ENCODE data around the gene ATP10A. TPM values are rescaled to one million over a fixed set of nuclear protein-coding genes. Genes with fewer than 3 reads are reported as not detected.

The ATP10A gene
- total RNA-seq, 4 donors from 2014 or later: 2.7 to 7.0 (median 3.4) TPM

DNA sequence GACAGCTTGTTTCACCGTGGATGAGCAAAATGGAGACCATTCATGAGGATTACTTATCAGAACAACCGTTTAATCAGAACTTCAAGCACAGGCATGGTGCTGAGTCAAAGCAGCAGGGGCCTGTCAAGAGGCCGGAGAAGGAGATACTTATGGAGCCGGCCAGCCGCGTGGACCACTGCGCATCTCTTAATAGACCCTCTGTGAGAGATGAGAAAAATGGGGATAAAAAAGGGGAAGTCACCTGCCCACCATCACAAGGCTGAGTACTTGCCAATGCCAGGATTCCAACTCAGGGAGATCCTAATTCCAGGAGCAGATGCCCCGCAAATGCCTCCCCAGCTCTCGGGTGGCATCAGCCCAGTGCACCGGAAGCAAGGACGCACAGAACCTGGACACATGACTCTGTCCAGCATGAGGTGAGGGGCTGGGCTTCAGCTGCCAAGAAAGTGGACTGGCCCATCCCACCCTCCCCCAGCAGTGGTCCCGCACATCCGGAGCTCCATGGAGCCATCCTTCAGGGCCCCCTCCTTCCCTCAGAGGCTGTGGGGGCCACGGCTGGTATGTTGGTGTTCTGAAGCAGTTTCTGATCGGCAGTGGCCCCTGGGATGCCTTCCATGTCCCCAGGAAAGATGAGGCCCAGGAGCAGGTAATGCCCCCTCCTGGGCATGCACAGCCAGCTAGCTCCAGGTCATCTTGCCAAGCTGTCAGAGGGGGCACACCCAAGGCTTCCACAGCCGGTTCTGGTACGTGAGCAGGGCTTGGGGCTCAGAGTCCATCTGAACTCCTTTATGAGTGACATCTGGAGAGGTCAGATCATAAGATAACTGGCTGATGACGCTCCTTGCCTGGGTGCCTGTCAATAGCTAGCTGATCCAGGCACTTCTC, 143.8 kb downstream of the ATP10A start:
- Histone ChIP-seq H3K36me3 (no peaks in the 10 kb centered on the region), H3K9me3 (no peaks in the 10 kb centered on the region), H3K27me3 (no peaks in the 10 kb centered on the region), H3K4me3 (replicated peaks in 1 of 3) (no peak overlapping the region), H3K27ac (no peak overlapping the region), H3K4me1 (no peaks in the 10 kb centered on the region)
- intact Hi-C loops (cut with DNase I): no loop called here
- no peak for DNase-seq
- TF ChIP-seq POLR2A (IDR thresholded peaks at IDR 0.05) (no peak), CTCF (IDR thresholded peaks at IDR 0.05) (no peak)
- 67 to 77% methylated on average over 11 to 13 of the region's 18 CpGs for WGBS, 2 donors

DNA sequence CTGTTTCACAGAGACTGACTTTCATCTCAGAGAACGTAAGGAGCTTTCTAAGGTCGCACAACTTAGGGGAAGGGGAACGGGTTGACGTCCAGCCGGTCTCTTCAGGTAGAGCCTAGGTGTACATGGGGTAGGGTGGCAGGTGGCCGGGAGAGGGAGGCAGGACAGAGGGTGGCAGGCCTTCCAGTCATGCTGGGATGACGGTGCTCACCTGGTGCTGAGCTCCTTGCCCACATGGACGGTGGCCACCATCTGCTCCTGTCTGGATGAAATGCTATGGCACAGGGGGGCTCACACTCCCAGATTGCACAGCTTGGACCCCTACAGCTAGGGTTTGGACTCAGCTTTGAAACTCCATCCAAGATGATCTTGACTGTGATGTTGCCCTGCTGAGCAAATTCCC, 144.5 kb downstream of the ATP10A start:
- H3K27me3 ChIP-seq: no peaks in the 10 kb centered on the region
- no peaks in the 10 kb centered on the region for H3K9me3 ChIP-seq
- DNase-seq: no peak
- WGBS, 2 donors: 95 to 96% methylated on average over 7 to 8 of the region's 8 CpGs
- no peak overlapping the region for H3K27ac ChIP-seq
- no peaks in the 10 kb centered on the region for H3K36me3 ChIP-seq
- intact Hi-C loops (cut with DNase I): no loop called here
- H3K4me1 ChIP-seq: no peaks in the 10 kb centered on the region
- no peak overlapping the region for H3K4me3 ChIP-seq (replicated peaks in 1 of 3)
- no peak for TF ChIP-seq POLR2A (IDR thresholded peaks at IDR 0.05)
- no peak for TF ChIP-seq CTCF (IDR thresholded peaks at IDR 0.05)

- Histone ChIP-seq H3K9me3 (no peaks in the 10 kb centered on the region), H3K36me3 (no peaks in the 10 kb centered on the region), H3K27ac (no peak overlapping the region), H3K4me1 (no peaks in the 10 kb centered on the region), H3K4me3 (replicated peaks in 1 of 3) (no peak overlapping the region), H3K27me3 (no peaks in the 10 kb centered on the region)
- intact Hi-C loops (cut with DNase I): no loop called here
- 88 to 92% methylated on average over 16 to 20 of the region's 20 CpGs for WGBS, 2 donors
- no peak for DNase-seq
- TF ChIP-seq CTCF (IDR thresholded peaks at IDR 0.05) (no peak), POLR2A (IDR thresholded peaks at IDR 0.05) (no peak)
Measured at GRCh38 chr15:25718169-25718536, 145.0 kb downstream of the ATP10A start.

DNA sequence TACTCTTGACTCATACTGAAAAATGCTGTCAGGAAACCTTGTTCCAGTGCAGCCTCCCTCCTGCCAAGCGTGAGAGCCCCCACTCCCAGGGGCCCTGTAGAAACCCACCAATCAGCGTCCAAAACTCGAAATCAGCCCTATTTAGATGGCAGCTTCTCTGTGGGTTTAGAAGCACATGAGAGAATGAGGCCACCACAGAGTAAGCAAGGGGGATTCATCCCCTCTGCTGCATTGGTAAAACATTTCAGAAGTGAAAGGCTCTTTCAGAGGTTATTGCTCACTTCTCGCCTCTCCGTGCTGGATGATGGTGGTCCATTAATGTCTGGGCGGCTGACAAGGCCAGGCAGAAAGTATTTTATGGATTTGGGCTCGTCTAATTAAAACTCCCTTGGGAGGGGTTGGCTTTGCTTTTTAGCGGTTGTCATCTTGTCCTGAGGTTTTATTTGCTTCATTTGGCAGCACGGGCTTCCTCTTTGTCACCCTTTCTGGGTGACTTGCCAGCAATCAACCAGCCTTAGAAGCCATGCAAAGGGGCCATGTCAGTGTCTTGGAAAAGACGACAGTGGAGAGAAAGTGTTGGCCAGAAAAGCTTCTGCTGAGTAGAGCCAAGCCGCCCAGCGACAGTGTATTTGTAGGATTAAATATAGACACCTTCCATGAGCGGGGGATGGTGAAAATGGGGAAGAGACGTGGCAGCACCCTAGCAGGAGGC, 145.5 kb downstream of the ATP10A start:
- H3K9me3 ChIP-seq: no peaks in the 10 kb centered on the region
- H3K27ac ChIP-seq: no peak overlapping the region
- intact Hi-C loops (cut with DNase I): no loop called here
- no peak for DNase-seq
- no peak for TF ChIP-seq POLR2A (IDR thresholded peaks at IDR 0.05)
- no peak for TF ChIP-seq CTCF (IDR thresholded peaks at IDR 0.05)
- H3K36me3 ChIP-seq: no peaks in the 10 kb centered on the region
- H3K4me1 ChIP-seq: no peaks in the 10 kb centered on the region
- H3K4me3 ChIP-seq (replicated peaks in 1 of 3): no peak overlapping the region
- WGBS, 2 donors: 70 to 72% methylated on average over 14 of the region's 14 CpGs
- H3K27me3 ChIP-seq: no peaks in the 10 kb centered on the region

DNA sequence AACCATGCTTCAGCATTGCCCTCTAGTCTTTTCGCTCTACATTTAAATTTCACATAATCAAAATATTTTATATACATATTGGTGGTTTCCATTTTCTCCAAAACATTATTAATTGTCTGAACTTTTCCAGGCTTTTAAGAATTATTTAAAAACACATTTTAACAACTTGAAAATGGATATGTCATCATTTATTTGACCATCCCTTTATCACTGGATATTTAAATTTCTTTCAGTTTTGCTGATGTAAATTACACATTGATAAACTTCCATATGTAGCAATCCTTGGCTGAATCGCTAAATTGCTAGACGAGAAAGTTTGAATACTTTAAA, 146.0 kb downstream of the ATP10A start:
- DNase-seq: no peak
- TF ChIP-seq CTCF (IDR thresholded peaks at IDR 0.05) (no peak), POLR2A (IDR thresholded peaks at IDR 0.05) (no peak)
- no peaks in the 10 kb centered on the region for H3K4me1 ChIP-seq
- no peaks in the 10 kb centered on the region for H3K27me3 ChIP-seq
- H3K4me3 ChIP-seq (replicated peaks in 1 of 3): no peak overlapping the region
- H3K36me3 ChIP-seq: no peaks in the 10 kb centered on the region
- no peak overlapping the region for H3K27ac ChIP-seq
- no peaks in the 10 kb centered on the region for H3K9me3 ChIP-seq
- intact Hi-C loops (cut with DNase I): no loop called here
- WGBS, 2 donors: 75 to 77% methylated on average over 3 of the region's 3 CpGs
